Muscle of arm (tissue), 12 donors: ENCODE results near the gene CYGB. TPM values are rescaled to one million over a fixed set of nuclear protein-coding genes. Genes with fewer than 3 reads are reported as not detected.
"Not testable (repeated sequence)": the region's sequence is repeated elsewhere in the genome, so short reads cannot be mapped to it uniquely, and the experiment has no call there.

Experiments used
- DNase-seq: peaks from one replicate; pipeline ENCODE4 v3.0.0-alpha.2; 2013
- polyA plus RNA-seq, 12 donors: library from polyadenylated mRNA; unstranded; fragments of 120-200 nt; gene quantifications; one replicate each; pipeline ENCODE4 v1.2.1, GENCODE V29; 2013; ENCODE audit not compliant: insufficient read length in 12 of 12

The CYGB gene
- polyA plus RNA-seq, 12 donors = 12.8 to 35.3 (median 15.3) TPM; not detected in 1

DNA sequence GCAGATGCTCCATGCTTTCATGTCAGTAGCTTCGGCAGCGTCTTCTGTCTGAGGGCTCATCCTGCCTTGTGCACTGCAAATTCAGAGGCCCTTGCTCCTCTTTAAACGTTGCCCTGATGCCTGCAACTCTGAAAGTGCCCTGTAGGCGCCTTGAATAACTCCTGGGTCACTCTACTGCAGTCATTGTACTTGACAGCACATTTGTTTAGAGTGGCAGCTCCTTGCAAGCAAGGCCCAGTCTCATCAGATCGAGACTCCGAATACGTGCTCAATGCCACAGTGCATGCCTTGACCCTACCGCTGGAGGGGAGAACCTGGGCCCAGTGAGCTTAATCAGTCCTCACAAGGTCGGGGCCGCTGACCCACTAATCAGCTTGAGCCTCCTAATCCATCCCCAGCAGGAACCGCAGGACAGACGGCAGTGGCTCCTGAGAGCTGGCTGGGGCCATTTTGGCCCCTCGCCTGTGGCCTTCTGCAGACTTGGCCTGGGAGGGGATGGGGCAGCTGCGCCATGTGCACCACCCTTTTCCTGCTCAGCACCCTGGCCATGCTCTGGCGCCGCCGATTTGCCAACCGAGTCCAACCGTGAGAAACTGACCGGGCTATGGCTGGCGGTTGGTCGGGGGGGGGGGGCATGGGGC, 2.2 kb upstream of the CYGB start, which contains the start of gene PRCD:
PRCD (plus strand) TSS at position 414 of the 641 bp plus-strand sequence; CDS start at position 512, 98 bp downstream.
- no peak for DNase-seq

DNA sequence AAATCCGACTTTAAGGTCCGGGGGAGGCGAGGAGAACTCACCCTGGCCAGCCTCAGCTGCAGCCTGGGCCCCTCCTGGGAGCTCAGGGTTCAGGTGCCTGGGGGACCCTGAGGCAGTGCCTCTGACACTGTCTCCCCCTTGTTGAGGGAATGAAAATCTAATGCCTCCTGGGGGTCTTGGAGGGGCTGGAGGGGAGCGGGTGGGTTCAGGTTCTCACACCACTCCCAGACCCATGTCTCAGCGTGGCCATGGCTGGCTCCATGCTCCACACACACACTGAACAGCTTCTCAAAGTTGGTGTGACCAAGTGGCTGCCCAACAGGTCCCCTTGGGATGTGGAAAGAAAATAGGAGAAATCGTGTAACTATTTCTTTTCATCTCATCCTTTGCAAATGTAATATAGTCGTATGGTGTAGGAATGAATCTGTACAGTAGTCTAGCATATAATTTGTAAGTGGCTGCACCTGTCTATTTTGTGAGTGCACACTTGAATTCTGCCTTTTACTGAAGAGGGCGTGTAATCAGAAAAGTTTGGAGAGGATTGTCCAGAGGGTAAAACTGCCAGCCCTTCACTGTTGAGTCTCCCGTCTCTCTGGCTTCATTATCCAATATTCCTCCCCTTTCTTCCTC, 1.5 kb upstream of the CYGB start:
- no peak for DNase-seq

DNA sequence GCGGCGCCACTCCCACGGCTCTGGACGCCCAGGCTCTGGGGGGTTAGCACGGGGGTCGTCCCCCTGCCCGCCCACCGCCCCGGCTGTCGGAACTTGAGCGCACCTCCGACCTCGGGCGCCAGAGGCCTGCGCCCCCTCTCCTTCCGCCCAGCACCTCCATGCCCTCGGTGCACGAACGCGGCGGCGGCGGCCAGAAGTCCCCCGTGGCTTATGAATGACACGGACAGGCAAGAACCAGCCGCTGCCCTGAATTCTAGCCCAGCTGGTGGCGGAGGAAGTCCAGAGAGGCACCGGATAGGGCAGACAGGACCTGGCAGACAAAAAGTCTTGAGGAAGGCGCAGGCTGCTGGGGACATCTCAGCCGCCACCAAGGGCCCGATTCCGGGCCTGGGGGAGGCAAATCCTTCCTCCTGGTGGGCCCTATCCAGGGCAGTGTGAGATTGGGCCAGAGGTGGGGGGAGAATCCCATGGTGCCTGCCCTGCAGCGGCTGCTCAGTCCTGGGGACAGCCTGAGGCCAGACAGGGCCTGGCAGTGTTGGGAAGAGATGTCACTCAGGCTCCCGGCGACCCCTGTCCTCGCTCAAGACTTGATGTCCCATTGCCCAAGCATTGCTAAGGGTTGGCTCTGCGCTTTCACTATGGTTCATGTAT, 897 bp upstream of the CYGB start:
- no peak for DNase-seq

DNA sequence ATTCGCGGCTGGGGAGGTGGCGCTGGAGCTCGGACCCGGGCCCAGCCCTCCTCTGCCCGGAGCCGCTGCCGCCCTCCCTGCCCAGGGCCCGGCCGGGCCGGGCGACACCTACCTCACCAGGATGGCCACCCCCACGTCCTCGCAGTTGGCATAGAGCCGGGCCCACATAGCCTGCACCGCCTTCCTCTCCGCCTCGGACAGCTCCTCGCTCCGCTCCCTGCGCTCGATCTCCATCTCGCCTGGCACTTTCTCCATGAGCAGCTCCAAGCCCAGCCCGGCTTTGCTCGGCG, 276 bp downstream of the CYGB start:
- no peak for DNase-seq

DNA sequence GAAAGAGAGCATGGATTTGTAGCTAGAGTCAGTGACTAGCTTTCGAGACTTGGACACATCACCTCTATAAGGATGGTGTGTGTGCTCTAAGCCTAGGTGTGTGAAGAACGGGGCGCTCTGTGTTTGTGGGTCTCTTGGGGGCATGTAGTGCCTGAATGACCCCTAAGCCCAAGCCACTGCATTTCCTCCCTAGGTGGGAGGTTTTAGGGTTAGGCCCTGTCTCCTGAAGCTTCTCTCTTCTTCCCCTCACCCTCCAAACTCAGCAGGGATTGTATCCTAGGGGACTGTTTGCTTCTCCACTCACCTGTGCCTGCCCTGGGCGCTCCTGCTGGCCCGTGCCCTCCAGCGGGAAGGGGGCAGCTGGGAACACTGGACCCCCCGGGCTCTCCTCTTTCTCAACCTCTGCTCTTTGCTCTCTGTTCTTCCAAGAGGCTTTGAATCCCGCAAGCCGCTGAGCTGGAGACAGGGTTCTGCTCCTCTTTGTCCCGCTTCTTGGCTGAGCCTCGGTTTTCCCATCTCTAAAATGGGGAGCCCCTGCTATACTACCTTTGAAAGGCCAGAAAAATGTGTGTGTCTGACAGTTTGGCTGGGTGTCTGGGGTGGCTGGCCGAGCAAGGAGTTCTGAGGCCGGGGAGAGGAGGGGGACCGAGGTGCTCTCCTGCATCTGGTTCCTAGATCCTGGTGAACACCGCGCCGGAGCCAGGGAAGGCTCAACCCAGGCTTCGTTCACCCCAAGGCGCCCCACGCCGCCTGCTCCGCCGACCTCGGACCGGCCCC, 810 bp downstream of the CYGB start:
- DNase-seq = no peak

DNA sequence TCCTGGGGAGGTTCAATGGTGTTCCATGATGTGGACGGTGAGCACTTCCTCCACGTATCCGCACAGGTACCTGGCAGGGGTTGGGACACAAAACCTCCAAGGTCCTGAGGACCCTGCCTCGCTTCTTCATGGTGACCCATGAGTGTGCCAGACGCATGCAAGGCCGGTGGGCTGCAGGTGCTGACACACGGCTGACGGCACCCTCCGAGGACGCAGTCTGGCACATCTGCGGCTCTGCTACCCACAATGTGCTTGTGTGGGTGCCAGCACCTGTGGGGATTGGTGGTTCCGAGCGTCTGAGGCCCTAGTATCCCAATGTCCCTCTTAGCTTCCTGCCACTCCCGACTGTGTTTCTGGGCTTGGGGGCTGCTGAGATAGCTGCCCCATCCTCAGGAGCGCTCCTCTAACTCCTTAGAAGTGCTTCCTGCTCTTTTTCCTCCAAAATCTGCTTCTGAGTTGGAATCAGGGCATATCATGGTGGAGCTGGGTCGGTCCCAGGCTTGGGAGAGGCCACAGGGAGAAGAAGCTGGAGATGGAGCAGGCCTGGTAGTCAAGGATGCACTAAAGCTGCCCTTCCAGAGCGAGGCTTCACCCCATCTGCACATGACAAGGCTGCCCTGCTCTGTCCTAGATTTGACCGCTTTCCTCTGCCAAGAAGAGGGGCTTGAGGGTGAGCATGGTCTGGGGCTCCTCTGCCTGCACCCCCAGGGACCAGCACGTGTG, 1.6 kb downstream of the CYGB start:
- DNase-seq = no peak

DNA sequence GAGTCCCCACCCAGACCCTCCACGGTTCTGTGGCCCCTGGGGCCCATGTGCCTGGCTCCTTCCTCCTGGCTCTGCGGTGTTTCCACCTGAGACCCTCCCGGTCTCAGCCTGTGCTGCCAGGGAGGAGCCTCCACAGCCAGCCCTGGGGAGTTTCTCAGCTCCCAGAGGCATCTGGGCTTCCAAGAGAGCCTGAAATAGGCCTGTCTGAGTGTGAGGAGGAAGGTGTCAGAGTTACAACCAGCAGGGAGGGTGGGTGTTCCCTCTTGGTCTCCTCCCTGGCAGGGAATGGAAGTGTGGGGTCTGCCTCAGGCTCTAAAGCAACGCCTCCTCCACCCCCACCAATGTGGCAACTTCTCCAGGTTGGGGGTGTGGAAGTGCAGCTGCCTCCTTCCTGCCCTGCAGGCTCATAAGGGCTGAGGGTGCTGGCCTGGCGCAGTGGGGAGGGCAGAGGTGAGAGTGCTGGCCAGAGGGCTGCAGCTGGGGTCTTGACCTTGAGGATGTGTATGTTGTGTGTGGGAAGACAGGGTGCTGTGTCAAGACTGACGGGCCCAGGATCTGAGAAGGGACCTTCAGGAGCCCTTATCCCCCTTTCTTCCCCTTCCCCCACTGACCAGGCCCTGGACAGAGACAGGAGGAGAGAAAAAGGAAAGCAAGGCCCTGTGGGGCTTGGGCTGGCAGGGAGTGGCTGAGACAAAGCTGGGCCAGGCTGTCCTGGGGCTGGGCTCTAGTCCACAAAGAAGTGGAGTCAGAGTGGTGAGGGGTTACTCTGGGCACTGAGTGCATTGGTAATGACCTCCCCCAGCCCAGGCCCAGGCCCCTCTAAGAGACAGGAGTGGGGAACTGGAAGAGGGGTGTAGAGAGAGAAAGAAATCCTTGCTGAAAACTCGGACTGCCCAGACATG, 2.4 kb downstream of the CYGB start:
- DNase-seq = no peak

DNA sequence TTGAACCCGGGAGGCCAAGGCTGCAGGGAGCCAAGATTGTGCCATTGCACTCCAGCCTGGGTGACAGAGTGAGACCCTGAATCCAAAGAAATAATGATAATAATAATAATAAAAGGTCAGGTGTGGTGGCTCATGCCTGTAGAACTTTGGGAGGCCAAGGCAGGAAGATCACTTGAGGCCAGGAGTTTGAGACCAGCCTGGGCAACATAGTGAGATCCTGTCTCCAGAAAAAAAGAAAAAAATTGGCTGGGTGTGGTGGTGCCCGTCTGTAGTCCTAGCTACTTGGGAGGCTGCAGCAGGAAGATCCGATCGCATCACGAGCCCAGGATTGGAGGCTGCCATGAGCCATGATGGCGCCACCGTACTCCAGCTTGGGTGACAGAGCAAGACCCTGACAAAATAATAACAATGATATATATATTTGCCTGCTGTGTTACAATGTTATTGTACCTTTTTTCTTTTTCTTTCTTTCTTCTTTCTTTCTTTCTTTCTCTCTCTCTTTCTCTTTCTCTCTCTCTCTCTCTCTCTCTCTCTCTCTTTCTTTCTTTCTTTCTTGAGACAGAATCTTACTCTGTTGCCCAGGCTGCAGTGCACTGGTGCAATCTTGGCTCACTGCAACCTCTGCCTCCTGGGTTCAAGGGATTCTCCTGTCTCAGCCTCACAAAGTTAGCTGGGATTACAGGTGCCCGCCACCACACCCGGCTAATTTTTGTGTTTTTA, 3.7 kb downstream of the CYGB start:
- not testable (repeated sequence) for DNase-seq

DNA sequence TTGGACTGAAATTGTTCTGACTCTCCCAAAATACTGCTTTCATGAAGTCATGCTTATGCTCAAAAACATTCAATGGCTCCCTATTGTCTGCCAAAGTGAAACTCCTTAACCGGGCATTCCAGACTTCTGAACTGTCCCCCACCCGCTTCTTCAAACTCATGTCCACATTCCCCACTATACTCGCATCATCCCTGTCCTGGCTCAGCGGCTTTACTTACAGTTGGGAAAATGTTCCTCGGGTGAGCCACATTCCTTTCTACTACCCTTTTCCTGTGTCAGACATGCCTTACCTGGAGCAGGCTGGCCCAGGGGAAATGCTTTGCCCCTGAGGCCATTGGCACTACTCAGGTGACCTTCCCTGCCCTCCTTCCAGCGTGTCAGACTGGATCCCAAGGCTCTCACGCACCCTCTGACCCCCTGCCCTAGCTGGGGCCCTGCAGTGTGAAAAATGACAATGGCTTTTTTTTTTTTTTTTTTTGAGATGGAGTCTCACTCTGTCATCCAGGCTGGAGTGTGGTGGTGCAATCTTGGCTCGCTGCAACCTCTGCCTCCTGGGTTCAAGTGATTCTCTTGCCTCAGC, 5.3 kb downstream of the CYGB start:
- no peak for DNase-seq

DNA sequence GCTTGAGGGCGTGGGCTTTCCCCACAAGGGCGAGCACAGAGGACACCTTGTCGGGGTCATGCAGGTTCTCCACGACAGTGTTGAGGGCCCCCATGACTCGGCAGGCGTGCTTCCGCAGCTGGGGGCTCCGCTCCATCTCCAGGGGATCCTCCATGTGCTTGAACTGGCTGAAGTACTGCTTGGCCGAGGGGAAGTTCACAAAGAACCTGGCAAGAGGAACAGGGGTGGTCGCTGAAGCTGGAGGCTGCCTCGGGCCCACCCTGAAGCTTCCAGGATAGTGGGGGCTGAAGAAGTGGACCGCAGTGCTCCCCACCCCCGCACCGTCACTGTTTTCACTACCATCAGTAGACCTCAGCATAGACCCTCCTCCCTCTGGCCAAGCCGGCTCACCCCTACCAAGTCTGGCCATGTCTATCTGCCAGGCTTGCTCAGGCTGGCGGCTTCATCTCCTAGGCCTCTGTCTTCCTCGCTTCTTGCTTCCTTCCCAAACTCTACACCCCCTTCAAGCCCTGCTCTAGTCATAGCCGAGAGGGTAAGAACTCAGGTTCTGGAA, 5.9 kb downstream of the CYGB start:
- no peak for DNase-seq

DNA sequence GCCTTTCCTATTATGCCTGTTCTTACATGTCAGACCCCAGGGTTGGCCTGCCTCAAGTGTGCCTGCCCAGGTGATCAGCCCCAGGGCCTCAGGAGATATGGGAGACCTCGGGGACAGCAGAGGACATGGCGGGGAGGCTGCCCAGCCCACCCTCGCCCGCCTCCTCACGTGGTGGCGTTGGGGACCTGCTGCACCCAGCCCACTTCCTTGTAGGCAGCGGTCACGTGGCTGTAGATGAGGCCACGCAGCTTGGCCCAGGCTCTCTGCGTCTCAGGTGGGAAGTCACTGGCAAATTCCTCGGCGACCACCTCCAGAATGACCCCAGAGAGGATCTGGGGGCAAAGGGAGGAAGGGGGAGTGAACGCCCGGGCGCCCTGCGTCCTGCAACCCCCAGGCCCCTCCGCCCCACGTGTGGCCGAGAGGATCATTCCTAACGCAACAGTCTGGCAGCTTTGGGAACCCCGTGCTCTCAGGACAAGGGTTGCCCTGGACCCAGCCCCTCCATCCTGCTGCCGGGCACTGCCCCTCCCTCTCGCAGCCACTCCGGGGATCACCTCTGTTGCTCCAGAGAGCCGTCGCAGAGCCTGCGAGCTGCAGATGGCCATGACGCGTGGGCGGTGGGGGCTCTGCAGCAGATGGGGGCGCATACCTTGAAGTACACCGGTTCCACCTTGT, 6.6 kb downstream of the CYGB start:
- DNase-seq = no peak

DNA sequence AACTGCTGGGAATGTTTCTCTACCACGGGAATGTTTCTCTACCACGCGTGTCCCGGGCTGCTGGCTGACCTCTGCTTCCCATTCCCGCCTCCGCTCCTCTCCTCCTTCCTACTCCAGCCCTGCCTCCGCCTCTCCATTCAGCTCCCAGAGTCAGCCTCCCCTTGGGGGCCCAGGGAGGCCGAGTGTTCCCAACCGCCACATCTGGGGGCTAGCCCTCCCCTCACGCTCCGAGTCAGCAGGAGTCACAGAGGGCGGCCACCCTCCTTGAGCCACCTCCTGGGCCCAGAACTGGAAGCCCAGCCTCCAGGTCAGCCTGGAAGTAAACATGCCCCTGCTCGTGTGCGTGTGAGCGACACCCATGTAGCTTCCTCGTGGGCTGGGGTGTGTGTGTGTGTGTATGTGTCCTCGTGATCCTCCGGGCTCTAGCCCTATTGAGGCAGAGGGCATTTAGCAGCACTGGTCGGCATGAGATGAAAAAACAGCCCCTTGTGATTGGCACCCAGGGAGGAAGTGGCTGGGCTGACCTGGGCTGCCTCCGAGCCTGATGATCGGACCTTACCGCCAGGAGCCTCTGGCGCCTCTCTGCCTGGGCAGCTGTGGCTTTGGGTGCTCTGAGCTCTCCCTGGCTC, 7.3 kb downstream of the CYGB start:
- peak; percentile 85 for DNase-seq

DNA sequence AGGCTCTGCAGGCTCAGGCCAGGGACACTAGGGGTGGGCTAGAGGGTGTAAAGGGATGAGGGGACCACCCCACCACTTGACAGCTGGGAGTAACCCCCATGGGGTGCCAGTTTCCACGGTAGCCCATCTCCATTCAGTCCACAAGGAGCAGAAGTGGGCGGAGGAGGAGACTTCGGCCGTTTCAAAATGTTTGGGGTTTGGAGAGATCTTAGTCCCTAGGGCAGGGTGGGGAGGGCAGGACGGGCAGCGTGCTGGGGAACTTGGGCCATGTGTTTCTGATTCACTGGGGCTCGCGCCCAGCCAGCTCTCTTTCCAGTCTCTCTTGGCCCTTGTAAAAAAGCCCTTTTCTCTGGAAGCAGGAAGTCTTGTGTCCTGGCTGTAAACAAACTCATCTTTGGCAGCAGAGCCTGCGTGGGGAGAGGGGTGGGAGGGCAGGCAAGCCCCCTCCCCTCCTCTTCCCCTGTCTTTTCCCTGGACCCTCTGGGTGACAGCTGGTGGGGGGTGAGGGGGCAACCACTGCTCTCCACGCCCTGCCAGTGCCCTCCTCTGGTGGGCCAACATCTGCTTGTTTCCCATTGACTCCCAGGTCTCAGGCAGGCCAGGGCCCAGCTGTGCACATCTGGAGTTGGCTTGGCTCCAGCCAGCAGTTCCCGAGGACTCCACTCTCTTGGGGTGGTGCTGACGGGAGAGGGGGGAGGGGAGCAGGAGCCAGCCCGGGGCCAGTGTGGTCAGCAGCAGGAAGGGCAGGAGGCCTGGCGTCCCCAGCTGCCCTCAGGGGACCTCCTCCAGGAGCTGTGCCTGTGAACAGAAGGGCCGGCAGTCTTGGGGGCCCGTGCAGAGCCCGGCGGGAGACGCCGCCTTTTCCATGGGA, 8.1 kb downstream of the CYGB start:
- peak; percentile 90 for DNase-seq

DNA sequence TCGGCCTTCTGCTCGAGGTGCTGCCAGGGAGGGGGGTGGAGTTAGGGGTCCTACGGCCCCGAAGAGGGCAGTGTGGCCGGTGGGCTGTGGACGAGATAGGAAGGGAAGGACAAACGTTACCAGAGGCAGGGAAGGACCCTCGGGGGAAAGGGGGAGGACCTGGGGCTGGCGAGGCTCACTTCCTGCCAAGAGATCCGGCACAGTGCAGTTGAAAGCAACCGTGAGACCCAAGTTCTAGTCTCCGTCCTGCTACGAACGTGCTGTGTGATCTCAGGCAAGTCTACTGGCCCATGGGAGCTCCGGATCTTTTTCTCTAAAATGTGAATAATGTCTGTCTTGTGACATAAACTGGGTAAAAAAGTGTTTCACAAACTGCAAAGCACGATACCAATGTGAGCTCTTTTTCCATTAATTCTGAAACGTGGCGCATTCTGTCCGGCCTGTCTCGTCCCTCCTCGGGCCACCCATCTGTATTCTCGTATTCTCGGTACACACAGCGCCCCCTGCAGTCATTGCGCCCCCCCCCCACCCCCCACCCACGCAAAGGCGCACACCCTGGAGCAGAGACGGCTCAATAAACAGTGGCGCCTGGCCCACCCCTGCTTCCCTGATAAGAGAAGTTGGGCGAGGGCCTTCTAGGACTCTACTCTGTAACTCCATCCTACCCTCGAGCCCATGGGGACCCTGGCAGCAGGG, 8.8 kb downstream of the CYGB start:
- no peak for DNase-seq

DNA sequence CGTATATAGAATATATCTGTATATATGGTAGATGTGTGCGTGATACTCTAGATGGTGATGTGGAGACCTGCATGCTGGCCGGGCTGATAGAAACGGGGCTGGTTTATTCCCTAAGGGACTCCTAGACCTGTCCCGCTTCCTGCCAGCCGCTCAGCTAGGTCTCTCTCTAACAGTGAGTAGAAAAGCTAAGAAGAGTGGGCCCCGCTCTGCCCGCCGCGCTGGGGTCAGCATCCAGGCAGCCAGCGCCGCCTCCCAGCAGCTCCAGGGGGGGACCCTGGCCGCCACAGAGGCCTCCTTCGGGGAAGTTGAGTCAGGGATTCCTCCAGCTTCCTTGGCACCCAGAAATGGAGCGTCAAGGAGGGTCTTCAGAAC, 9.4 kb downstream of the CYGB start:
- DNase-seq = no peak

DNA sequence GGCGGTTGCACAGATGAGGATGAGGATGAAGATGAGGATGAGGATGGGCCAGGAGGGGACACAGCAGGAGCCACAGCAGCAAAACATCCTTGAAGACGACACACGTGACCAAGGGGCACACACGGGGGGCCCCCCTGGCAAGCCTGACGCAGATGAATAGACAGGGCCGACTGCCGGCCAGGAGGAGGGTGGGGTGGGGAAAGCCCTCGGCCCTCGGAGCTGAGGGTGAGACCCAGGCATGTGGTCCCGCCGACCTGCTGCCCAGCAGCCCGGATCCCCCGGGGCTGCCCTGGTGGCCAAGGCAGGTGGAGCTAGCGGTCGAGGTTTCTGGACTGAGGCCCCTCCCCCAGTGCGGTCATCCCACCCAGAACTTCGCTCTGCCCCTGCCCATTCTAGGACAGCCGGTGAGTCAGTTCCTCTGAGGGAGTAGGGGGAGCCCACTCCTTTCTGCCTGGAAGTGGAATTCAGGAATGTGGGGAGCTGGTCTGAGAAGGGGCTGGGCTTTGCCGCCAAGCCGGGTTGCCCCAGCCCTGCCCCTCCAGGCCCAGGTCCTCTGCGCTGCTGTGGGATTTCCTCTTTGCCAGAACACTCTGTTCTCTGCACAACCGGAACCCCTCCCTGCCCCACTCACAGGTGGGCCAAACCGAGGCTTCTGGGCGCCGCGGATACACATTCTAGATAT, 9.9 kb downstream of the CYGB start:
- no peak for DNase-seq
